Stimulated activated CD4-positive, alpha-beta T cell treated with anti-CD3 and anti-CD28 coated beads, Interleukin-1b, Interleukin-23, amount 100 ng/mL, for 4 hours (primary cell): ENCODE results near the gene TMBIM6.
"Not testable (repeated sequence)": the region's sequence is repeated elsewhere in the genome, so short reads cannot be mapped to it uniquely, and the experiment has no call there.

ENCODE experiments used
- DNase-seq, 2 donors: peaks; one replicate each; pipeline ENCODE4 v3.0.0-alpha.2; 2020; ENCODE audit warnings: low read depth in 2 of 2

TMBIM6 gene

DNA sequence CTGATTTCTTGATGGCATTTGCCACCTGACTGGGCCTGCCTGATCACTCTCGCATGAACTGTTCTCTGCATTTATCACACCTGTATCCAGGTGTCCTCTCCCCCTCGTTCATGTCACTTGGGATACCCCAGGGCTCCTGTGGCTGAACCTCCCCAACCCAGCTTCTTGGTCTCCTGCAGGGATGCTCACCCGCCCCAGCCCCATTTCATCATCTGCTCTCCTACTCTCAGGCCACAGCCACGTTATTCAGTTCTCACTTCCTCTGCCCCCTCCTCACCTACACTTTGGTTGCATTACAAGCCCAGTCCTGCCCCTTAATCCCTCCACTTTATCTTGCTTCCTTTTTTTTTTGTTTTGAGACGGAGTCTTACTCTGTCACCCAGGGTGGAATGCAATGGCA is 35.5 kb downstream of the TMBIM6 start:
- DNase-seq: no peak

DNA sequence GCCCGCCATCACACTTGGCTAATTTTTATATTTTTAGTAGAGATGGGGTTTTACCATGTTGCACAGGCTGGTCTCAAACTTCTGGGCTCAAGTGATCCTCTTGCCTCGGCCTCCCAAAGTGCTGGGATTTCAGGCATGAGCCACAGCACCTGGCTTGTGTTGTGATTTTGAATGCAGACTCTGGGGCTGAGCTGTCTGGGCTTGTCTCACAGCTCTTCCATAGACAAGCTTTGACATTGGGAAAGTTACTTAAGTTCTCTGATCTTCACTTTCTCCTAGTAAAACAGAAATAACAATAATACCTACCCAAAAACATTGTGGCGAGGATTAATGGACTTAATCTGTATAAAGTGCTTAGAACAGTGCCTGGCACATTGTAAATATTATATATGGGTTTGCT is 36.0 kb downstream of the TMBIM6 start:
- no peak for DNase-seq

DNA sequence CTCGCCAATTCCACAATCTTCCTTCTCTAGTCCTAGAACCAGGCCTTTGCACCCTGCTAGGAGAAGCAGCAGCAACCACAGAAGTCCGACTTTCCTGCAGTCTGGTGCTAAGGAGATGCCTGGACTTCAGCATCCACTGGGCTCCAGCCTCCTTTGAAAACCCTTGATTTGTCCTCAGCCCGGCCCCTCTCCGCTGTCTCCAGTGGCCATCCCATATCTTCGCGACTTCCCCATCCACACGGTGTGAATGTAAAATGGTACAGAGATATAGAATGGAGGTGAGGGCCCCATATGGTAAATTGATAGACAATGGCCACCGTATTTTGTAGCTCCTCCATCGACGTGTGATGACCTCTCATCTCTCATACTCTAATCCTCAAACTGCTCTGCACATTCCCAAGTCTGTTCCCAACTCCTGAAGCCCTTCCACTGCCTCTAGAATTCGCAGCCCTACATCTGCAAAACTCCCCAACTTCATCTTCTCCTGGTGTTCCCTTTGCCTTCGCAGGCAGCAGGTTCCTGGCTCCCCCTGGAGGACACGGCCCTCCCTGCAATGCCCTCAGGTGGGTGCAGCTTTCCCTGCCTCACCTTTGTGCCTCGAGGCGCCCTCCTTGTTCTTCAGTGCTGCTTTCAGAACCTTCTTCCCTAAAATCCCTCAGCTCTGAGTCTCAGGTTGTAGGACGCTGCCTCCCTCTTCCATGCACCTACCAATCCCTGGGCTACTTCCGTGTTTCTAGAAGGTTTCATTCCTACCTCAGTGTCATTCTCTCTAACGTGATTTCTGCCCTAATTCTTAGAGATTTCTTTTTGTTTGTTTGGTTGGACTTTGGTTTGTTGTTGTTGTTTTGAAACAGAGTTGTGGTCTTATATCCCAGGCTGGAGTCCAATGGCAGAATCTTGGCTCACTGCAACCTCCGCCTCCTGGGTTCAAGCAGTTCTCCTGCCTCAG is 36.7 kb downstream of the TMBIM6 start:
- peak; percentile 74 to 78 for DNase-seq

DNA sequence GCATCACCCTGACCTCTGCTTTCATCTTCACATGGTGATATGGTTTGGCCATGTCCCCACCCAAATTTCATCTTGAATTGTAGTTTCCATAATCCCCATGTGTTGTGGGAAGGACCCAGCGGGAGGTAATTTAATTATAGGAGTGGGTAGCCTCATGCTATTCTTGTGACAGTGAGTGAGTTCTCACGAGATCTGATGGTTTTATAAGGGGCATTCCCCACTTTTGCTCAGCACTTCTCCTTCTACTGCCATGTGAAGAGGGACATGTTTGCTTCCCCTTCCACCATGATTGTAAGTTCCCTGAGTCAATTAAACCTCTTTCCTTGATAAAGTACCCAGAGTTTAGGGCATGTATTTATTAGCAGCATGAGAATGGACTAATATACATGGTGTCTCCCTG is 38.2 kb downstream of the TMBIM6 start:
- no peak for DNase-seq

DNA sequence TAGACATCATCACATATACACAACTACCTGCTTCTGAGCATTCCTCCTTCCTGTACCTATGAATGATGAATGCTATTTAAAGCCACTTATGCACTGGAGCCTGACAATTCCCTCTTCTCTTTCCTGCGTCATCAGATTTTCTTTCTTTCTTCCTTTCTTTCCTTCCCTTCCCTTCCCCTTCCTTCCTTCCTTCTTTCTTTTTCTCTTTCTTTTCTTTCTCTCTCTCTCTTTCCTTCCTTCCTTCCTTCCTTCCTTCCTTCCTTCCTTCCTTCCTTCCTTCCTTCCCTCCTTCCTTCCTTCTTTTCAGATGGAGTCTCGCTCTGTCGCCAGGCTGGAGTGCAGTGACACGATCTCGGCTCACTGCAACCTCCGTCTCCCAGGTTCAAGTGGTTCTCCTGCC is 39.6 kb downstream of the TMBIM6 start:
- not testable (repeated sequence) for DNase-seq

DNA sequence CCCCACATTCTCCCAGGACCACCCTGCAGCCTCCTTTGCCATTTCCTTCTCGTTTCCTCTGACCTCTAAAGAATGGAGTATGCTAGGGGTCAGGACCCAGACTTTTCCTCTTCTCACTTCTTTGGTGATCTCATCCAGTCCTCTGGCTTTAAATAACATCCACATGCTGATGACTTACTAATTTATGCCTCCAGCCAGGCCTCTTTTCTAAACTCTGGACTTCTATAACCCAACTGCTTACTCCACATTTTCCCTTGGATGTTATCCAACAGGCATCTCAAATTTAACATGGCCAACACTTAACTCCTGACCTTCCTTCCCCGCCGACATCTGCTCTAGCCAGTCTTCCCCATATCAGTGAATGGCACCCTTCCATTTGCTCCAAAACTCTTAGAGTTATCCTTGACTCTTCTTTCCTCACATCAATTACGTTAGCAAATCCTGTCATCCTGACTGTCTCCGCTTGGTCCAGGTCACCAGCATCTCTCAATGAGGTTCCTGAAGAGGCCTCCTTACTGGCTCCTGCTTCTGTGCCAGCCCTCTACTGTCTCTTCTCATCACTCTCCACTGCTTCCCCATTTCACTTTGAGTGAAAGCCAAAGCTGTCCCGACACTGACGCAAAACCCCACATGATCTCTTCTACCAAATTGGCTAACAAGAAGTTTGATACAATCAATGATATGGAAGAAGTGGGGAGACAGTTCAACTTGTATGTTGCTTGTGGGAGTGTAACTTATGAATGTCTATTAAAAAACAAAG is 42.7 kb downstream of the TMBIM6 start:
- no peak for DNase-seq

DNA sequence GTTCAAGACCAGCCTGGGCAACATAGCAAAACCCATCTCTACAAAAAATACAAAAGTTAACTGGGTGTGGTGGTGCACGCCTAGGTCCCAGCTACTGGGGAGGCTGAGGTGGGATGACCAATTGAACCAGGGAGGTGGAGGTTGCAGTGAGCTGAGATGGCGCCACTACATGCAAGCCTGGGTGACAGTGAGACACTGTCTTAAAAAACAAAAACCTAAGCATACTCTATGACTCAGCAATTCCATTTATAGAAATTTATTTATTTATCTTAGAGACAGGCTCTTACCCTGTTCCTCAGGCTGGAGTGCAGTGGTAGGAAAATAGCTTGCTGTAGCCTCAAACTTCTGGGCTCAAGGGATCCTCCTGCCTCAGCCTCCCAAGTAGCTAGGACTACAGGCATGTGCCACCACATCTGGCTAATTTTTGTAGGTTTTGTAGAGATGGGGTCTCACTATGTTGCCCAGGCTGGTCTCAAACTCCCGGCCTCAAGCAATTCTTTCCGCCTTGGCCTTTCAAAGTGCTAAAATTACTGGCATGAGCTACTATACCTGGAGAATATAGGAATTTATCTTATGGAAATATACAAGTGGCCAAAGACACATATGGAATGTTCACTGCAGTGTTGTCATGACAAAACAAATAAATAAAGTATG is 43.5 kb downstream of the TMBIM6 start:
- DNase-seq: no peak

DNA sequence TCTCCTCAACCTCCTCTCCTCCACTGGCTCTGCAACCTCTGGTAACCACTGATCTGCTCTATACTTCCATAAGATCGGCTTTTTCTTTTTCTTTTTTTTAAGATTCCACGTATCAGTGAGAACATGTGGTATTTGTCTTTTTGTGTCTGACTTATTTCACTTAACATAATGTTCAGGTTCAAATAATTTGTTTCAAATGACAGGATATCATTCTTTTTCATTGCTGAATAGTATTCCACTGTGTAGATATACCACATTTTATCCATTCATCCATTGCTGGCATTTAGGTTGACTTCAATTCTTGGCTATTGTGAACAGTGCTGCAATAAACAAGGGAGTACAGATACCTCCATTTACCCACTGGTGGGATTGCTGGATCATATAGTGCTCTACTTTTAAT is 46.3 kb downstream of the TMBIM6 start:
- DNase-seq: no peak

DNA sequence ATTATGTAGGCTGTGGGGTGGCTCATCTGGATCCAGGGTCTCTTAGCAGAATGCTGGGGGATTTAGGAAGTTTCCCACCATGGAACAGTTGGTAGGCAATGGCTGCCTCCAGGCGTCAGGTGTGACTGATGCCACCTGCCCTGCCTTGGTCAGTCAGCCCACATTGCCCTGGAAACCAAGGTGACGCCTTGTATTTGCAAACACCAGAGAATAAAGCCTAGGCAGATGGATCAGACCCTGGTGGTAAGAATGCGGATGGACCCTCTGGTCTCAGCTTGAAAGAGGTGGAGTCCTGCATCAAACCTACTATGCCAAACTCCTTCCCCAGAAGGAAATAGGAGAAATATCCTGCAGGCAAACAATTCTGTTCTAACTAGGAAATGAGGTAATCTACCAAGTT is 48.6 kb downstream of the TMBIM6 start:
- DNase-seq: no peak

DNA sequence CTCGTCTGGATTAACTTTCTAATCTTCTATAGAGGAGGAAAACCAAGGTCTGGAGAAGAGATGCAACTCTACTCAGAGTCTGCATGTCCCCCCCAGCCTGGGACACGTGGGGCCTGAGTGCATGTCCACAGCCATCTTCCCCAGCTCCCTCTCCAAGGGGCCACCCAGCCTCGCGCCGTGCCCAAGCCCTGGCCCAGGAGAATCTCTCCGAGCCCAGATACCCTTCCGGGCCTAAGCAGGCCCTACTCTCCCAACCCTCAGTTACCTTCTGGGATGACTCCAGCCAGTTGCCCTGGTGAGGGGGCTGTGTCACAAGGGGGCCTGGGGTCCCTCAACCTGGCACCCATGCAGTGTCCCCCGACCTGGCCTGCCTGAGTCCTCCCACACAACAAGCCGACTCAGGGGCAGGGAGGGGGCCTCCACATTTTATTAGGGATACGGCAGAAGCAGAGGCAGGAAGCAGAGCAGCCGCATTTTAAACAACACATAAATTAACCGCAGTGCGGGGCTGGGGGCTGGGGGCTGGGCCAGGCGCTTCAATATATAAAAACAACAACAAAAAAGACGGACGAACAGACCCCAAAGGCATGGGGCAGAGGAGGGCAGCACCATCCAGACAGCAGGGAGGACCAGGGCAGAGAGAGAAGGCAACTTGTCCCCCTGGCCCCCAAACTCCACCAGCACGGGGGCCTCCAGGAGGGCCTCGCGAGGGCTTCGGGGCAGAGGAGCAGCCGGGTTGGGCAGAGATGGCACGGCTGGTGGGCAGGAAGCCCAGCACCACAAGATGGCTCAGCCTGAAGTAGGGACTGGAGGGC is 49.6 kb downstream of the TMBIM6 start:
- no peak for DNase-seq

DNA sequence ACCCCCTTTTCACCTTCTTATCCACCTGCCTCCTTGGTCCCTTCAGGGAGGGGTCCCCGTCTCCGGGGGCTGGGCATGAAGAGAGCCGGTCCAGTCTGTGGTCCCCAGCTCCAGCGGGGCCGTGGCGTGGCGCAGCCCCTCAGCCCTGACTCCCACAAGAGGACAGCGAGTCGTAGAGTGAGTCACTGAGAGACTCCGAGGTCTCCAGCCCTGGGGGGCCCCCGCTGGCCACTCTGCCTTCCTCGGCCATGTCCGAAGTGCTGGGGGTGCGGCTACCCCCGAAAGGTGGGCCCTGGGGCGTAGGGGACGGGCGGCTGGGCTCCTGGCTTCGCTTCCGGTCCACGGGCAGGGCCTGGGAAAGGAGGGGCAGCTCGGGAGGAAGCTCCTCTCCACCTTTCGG is 50.3 kb downstream of the TMBIM6 start:
- no peak for DNase-seq

DNA sequence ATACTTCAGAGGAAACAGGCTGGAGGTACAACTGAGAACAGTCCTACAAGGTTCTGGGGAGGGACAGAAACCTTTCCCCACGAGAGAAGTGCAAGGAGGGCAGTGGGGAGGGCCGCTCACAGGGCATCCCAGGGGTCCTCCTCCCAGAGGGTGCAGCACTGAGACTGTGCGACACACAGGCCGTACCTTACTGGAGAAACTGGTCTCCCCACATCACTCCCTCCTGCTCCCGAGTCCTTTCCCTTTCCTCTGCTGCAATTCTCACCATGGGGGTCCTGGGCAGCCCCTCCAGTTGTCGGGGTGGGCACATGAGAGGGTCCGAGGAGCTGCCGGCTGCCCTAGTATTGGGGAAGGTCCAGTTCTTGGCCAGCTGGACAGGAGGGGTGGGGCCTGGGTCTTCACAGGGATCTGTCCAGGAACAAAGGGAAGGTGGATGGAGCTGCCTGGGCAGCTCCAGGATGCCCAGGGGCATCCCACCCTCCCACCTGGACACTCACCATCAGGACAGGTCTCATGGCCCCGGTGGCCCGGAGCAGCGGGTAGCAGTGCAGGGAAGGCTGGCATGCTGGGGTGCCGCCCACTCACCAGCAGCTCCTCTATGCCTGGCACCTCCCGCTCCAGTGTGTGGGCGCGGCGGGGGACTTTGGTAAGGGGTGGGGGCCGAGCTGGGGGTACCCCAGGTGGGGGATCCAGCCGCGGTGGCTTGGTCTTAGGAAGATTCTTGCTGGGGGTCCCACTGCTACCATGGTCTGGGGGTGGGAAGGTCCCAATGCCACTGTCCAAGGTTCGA is 51.0 kb downstream of the TMBIM6 start:
- DNase-seq: no peak

DNA sequence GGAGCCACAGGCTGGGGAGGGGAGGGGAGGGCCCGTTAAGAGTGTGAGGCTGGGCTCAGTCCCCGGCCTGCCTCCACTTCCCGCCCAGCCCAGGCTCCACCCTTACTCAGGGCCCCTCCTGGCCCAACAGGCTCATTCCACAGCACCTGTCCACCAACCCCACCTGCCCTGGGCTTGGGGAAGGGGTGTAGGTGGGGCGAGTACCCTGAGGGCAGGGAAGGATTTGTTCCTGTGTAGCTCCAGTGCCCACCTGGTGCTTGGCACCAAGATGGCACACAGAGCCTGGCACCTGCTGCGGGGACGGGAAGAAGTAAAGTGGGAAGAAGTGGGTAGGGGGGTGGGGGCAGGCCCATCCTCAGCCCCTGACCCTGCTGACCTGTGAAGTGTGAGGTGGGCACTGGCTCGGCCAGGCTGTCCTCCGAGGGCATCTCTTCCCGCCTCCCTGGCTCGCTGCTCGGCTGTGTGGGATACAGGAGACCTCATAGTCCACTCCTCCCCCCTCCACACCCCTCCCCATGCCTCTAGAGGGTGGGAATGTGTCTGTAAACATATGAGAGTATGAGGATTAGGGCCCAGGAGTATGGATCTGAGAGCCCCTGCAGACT is 51.7 kb downstream of the TMBIM6 start:
- DNase-seq: no peak

DNA sequence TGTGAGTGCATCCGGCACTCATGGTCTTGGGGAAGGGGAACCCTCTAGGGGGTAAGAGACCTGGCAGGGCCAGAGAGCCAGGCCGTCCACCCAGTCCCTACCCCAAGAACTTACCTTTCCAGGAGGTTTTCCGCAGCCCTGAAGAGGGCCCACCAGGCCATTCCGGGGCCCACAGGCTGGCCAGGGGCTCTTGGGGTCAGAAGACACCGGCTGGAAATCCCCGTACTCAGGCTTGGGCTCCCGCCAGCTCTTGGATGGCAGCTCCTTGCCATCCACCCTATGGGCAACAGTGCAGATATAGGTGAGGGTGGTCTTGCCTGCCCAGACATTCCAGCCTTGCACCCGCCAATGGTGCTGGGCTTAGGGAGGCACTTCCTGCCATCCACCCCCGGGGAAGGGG is 52.3 kb downstream of the TMBIM6 start:
- DNase-seq: no peak

DNA sequence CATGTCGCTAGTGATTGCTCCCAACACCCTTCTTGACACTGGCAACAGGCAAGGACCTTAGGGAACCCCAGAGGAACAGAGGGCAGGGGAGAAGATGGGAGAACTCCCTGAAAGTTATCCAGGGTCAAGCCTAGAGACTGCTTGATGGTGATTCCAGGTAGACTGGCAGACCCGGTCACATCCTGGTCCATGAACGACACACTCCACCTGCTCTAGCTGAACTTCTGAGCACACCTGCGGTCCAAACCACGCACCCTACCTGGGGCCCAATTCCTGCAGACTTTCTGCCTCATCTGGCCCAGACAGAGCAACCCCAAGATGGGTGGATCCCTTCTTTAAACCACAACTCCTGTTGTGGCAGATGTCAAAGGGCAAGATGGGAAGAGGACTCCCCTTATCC is 52.7 kb downstream of the TMBIM6 start:
- DNase-seq: no peak

DNA sequence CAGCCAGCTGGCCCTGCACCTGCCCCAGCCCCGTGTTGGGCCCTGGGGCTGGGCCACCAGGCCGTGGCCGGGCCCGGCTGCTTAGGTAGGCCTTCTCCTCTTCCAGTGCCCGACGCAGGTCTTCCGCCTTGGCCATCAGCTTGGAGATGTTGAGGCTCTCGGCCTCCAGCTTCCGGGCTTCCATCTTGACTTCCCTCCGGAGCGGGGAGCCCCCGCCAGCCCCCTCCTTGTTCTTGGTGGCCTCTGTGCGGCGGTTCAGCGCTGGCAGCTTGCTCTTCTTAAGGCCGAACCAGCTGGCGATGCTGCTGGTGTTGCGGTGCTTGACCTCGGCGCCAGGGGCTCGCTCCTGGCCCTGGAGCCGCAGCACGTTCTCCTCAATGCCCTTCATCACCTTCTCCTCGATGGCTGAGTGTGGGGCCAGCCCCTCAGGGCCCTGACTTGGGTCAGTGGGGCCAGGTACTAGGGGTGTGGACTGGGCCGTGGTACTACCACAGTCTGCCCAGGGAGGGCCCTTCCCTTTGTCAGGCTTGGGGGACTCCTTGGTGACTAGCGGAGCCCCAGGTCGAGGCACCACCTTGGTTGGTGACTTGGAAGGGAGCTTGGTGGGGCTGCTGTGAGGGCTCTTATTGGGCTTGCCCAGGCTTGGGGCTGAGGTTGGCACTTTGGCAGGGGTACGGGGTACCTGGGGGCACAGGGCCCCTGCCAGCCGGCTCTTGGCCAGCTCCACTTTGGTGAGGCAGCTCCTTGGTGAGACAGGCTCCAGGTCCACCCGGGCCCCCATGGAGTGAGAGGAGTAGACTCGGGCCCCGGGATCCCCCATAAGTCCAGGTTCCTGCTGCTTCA is 53.7 kb downstream of the TMBIM6 start:
- DNase-seq: no peak

DNA sequence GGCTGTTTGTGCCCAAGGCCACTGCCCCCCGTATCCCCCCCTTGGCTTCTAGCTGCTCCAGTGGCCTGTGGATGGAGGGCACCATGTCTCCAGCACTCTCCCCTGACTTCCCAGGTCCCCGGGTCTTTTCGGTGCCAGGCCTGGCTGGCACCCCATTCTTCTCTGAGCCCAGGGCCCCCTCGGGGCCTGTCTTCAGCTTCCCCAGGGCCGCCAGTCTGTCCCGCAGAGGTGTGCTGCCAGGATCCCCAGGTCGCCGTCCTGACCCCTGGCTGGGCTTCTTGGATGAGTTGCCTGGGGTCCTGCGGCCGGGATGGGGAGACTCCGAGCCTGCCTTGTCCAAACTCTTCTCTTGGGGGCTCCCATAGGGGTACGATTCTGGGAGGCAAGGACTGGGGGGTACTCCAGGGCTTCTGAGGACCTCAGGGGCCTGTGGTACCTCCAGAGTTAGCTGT is 54.3 kb downstream of the TMBIM6 start:
- no peak for DNase-seq

DNA sequence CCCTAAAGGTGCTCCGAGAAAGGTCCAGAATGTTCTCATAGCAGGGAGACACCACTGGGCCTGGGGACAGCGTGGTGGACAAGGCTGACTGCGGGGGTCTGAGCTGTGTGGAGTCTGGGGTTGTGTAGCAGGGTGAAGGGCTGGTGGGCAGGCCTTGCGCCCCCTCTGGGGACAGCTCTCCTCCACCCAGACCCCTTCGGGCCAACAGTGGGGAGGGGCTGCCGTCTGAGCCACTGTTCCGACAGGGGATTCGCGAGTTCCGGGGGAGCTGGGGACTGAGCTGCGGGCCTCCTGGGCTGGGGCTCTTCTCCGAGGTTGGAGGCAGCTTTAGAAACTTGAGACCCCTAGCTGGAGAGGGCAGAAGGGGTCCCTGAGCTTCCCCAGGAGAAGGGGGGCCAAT is 54.8 kb downstream of the TMBIM6 start:
- no peak for DNase-seq
